ENCODE results near the gene CADPS2.

CADPS2 gene

DNA sequence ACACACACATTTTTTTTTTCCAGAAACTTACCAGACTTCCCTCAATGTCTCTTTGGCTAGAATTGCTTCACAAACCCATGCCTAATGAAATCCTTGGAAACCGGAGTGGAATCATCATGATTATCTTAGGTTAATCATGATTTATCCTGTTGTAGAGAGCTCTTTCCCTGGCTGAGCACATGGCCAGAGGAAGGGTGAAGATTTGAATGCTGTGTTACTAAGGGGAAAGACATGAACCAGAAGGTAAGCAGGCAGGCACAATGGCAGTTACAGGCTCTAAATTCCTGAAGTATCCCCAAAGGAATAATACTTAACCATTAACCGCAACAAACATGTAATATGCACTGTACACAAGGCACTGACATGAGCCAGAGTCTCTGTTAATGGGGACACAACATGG lies 179.4 kb downstream of the CADPS2 start:
- H3K4me3 ChIP-seq (replicated peaks; ENCODE audit: low read depth, low read length) = no peak overlapping the region
- DNase-seq (ENCODE audit: low read depth) = no peak
- no peak for TF ChIP-seq CTCF (IDR thresholded peaks at IDR 0.05; ENCODE audit: low read length, missing control alignments)

DNA sequence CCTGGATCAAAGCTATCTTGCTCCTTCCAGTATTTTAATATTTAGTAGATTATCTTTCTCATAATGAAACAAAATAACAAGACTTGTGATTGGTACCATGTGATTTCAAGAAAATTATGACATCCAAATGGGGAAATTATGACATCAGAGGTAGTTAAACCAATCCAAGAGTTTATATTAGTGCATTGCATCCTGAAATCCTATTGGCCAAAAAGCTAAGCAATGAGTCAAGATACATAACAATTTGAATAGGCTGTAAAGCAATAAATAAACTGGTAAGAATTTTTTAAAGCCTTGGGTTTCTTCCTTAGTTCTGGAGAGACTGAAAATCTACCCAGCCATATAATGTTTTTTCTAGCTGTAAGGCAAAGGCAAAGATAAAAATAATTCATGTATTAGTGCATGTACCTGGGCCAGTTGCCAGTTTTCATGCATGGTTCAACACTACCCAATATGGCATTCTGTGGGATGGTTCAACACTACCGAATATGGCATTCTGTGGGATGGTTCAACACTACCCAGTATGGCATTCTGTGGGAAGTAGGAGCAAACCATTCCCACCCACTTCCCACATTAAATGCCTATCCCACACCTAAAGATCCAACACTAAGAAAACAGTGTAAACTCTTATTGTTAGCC lies 183.3 kb downstream of the CADPS2 start, which contains the start of gene RNF148:
Gene RNF148 (minus strand): TSS at position 51 of the 639 bp plus-strand sequence. CDS start 172 bp downstream, outside the sequence.
- H3K4me3 ChIP-seq (replicated peaks; ENCODE audit: low read depth, low read length) = no peak within 1 kb of the TSS
- no peak for DNase-seq (ENCODE audit: low read depth)
- no peak for TF ChIP-seq CTCF (IDR thresholded peaks at IDR 0.05; ENCODE audit: low read length, missing control alignments)

- H3K4me3 ChIP-seq (replicated peaks; ENCODE audit: low read depth, low read length) = no peak within 1 kb of the TSS
- TF ChIP-seq CTCF (IDR thresholded peaks at IDR 0.05; ENCODE audit: low read length, missing control alignments) = no peak
- no peak for DNase-seq (ENCODE audit: low read depth)
These were observed 187.2 kb downstream of the CADPS2 start, which contains the start of gene RNF133 for GRCh38 chr7:122699017-122699416. TSS of gene RNF133 (minus strand) at chr7:122699117. CDS start at chr7:122698918, 199 bp downstream.

DNA sequence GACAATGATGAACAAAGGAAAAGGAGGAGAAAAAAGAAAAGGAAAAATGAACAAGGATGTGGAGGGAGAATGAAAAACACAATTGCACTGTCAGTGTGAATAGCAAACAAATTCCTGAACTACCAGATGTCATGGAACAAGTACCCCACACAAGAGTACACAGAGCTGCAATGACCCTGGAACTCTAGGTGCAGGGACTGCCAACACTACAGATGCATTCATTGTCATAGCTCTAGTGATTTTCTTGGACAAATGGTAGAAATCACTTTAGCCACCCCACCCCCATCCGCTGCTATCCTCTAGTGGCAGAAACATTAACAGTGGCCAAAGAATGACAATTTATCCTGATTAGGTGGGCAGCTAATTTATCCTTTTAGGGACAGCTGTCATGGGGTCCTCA lies 190.4 kb downstream of the CADPS2 start:
- no peak overlapping the region for H3K4me3 ChIP-seq (replicated peaks; ENCODE audit: low read depth, low read length)
- DNase-seq (ENCODE audit: low read depth) = no peak
- TF ChIP-seq CTCF (IDR thresholded peaks at IDR 0.05; ENCODE audit: low read length, missing control alignments) = no peak

DNA sequence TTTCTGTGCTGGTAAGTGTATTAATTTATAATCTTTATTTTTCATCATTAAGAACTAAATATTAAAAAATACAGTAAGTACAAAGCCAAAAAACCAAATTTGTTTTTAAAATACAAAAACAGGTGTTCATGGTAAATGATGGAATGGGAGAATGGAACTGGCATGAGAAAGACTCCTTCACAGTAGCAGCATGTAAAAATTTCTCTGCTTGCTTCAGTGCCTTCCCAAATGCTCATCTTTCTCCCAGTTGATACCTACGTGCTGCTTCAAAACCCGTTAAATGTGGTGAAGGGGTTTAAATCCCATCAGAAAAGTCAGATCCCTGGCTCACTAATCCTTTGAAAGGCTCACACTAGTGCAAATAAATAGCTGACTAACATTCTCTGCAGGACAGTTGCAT lies 191.6 kb downstream of the CADPS2 start:
- DNase-seq (ENCODE audit: low read depth) = no peak
- no peak overlapping the region for H3K4me3 ChIP-seq (replicated peaks; ENCODE audit: low read depth, low read length)
- TF ChIP-seq CTCF (IDR thresholded peaks at IDR 0.05; ENCODE audit: low read length, missing control alignments) = no peak

- no peak for DNase-seq (ENCODE audit: low read depth)
- no peak for TF ChIP-seq CTCF (IDR thresholded peaks at IDR 0.05; ENCODE audit: low read length, missing control alignments)
- no peak overlapping the region for H3K4me3 ChIP-seq (replicated peaks; ENCODE audit: low read depth, low read length)
These were observed 193.4 kb downstream of the CADPS2 start for GRCh38 chr7:122692769-122693309.

Measured in fibroblast of pulmonary artery (primary cell).